GM10847 (cell line): ENCODE data around the gene SLC2A13.
A peak's percentile ranks its signal among the peaks of the same experiment; 100 is the strongest.

Experiments
- POLR2A ChIP-seq: IDR thresholded peaks from 2 replicates; pipeline ENCODE4 v1.6.1; 2011; ENCODE audit not compliant: insufficient read length; ENCODE audit errors: extremely low read depth

The SLC2A13 gene

DNA sequence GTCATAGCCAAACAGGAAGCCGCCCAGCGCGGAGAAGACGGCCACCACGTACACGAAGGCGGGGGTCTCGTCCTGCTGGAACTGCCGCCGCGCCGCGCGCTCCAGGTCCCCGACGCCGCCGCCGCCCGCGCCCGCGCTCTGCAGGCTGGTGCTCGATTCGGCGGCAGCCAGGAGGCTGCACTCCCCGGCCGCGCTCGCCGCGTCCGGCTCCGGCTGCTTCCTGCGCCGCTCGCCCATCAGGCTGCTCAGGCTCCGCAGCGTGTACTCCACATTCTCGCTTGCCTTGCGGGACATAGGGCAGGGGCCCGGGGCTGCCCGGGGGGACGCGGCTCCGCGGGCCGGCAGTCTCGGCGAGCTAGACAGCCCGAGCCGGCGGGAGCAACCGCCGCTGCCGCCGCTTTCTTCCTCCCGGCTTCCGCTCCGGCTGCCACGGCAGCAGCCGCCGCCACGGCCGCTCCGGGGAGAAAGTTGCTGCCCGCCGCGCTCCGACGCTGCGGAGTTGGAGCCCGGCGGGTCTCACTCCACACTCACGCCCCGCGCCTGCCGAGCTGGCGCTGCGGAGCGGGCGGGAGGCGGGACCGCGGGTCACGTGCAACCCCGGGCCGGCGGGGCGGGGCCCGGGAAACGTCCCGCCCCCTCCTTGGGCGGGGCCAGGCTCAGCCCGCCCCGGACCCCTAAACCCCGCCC lies at the start of gene SLC2A13:
Gene SLC2A13, minus strand, starts transcription at position 567 of the 687 bp plus-strand sequence. Its CDS starts 273 bp downstream, at position 294.
- TF ChIP-seq POLR2A = peak; percentile 40

DNA sequence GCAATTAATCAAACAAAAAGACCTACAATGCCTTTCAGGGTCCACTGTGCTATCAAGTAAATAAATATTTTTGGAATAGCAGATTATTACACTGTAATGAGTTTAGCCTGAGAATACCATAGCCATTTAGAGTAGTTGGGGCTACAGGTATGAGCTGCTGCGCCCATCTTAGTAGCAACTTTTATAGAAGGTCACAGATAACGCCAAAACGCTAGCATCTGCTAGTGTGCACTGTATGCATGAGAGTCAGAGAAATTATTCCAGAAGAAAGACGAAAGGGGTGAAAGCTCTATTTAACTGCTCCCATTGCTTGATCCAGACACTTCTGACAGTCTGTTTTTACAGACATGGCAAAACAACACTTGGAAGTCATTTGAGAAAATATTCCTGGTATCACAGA lies 48.5 kb upstream of the SLC2A13 start:
- TF ChIP-seq POLR2A = no peak

DNA sequence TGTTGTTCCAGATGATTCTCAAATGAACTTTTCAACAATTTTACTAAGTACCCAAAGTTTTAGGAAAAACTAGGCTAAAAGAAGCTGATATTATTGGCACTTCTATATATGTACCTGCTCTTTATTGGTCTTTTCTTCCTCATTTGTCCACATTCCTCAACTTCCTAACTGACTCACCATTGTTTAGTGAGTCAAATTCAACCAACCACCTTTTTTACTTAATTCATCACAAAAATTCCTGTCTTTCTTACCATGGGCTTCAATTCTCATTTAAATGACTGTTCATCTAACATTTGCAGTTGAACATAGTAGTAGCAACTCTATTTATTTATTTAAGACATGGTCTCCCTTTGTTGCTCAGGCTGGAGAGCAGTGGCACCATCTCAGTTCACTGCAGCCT lies 47.6 kb upstream of the SLC2A13 start:
- TF ChIP-seq POLR2A = no peak

DNA sequence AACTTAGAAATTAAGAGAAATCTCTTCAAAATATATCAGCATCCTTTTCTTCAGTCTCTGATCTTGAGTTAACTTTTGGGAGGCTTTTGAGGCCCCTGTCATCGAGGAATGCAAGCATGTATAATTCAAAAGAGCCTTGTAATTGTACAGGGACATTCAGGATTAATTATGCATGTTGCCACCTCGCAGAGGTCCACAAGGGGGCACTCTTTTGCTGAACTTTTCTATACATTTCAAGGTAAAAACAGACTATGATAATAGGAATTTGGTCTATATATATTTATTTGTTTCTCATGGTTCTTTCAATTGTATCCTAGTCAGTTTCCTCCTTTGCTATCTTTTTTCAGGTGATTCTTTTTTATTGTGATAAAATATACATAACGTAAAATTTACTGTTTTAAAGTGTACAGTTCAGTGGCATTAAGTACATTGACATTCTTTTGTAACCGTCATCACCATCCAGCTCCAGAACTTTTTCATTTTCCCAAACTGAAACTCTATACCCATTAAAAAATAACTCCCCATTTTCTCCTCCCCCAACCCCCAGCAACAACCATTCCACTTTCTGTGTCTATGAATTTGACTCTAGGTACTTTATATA lies 47.0 kb upstream of the SLC2A13 start:
- no peak for TF ChIP-seq POLR2A

DNA sequence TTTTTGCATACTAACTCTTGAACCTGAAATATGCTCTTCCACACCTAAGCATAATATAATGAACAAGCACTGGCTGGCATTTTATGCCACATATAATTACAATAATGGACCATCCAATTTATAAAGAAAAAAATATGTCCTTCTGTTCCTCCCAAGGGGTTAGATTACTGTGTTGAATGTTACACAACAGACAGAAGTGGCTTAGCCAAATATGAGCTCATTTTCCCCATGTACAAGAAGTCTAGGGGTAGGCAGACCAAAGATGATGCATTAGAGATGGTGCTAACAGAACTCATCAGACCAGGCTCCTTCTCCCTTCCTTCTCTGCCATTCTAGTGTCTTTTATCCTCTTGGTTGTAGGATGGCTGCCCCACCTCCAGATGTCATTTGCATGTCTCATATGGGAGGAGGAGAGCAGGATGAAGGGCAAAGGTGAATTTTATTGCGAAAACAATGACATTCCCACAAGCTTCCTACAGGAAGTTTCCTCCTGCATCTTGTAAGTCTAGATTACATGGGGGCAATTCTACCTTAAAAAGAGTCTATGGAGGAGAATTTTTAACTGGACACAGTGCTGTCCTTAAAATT lies 43.9 kb upstream of the SLC2A13 start:
- TF ChIP-seq POLR2A = no peak

DNA sequence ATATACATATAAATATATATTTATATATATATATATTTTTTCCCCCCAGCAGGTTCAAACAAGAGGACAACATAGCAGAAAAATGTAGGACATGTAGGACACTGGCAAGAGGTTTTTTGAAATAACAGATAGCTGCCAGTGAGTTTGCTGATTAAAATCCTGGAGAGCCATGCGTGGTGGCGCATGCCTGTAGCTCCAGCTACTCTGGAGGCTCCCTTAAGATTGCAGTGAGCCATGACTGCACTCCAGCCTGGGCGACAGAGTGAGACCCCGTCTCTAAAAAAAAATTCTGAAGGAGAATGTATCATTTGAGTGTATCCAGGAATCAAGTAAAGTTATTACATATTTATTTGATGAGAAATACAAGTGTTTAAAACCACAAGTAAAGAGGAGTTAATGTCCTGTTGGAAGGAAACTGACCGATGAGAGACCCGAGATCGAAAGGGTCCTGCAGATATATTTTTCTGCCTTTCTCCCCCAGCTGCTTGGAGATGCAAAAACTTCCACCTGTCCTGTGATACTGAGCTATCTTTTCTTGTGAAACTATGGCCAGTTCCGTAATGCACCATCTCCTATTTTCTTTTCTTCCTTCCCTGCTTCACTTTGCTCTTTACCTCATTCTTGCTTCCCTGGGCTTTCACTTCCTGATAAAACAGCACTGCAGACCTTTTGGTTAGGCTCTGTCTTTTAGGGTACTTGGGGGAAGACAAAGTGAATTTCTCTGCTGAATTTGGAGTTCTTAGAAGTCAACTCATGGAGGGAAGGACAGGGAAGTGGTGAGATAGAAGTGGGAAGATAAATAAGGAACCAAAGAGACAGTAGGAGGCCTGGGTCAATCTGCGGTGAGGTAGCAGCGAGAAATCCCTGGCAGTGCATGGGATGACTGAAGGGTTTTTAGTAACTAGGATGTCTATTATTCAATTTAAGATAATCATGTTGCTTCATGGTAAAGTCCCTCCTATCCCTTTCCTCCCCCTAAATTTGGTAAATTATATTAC lies 41.2 kb upstream of the SLC2A13 start:
- no peak for TF ChIP-seq POLR2A

DNA sequence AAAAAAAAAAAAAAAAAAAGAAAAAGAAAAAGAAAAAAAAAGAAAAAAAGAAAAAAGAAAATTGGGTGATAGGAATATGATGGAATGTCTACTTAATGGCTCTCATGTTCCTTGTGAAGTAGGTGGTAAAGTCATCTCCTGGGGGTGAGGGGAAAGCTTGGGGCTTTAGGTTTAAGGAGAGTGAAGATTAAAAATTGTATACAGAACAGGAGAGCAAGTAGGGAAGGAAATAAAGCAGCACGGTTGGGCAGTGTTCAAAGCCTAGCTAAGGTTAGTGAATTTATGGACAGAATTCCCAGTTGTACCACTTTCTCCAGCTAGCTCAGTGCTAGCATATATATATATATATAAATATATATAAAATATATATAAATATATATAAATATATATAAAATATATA lies 40.0 kb upstream of the SLC2A13 start:
- no peak for TF ChIP-seq POLR2A

DNA sequence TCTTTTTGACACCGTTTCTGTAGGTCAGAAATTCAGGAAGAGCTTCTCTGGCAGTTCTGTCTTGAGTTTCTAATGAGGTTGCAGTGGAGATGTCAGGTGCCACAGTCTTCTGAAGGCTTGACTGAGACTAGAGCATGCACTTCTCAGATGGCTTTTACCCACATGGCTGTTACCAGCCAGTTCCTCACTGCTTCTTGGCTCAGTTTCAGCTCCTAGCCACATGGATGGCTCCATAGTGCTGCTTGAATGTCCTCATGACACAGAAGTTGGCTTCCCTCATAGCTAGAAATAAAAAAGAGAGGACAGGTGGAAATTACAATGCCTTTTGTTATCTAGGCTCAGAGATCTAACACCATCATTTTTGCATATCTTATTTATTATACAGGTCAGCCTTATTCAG lies 38.1 kb upstream of the SLC2A13 start:
- TF ChIP-seq POLR2A = no peak

DNA sequence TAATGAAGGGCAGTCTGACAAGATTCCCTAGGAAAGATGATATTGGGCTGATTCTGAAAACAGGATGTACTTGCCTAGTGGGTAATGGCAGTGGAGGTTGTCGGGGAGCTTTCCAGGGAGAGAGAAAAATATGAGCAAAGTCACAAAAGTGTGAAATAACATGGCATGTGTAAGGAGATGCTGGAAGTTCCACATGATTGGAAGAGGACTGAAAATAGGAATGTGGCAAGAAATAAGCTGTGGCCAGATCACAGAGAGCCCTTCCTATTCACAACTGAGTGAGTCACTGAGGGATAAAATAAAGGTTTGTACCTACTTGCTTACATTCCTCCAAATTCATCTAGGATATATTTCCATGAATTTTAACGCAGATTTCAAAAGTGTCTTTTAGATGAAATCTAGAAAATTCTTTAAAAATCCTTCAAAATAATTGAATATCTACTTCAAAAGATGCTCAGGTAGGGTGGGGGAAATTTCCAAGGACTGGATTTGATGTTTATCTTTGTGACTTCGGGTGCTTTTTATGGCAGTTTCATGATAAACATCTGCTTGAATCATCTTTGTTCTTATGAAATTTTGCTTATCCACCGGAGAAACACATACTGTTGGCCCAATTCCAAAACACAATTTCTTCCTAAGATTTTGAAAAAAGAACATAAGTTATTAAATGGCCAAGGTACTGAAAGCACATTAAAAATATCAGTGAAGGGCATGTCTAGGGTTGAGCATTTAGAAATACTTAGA lies 36.3 kb upstream of the SLC2A13 start:
- TF ChIP-seq POLR2A = no peak

DNA sequence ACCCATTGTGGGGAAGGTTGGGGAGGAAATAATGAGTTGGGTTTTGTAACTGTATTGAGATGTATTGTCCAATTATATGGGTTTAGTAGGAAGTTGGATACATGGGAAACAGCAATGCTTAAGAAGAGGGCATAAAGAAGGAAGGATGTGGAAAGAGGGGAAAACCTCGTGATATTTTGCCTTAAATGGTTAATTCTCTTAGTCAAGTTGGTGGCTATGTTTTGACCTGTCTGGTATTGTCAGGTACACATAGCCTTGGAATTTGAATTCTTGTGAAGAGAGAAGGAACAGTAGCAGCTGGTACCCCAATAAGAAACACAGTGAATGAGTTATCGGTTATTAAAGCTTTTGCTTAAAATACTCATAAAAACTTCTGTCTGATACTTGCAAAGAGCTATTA lies 32.6 kb upstream of the SLC2A13 start:
- TF ChIP-seq POLR2A = no peak

DNA sequence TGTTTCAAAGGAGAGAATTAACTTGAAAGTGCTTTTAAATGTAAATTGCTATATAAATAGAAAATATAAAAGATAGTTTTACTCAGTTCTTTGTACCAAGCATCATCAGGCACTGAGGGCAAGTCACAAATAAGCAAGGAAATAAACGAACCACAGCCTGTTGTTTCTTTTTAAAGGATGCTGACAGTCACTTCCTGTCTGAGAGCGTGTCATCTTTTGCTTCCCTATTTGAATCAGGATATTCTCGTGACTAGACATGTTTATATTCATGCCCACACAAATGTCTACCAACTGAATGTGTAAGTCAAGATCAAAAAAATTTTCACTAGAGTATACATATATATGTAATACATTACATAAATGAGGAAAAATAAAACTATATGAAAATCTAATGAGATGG lies 31.4 kb upstream of the SLC2A13 start:
- TF ChIP-seq POLR2A = no peak

DNA sequence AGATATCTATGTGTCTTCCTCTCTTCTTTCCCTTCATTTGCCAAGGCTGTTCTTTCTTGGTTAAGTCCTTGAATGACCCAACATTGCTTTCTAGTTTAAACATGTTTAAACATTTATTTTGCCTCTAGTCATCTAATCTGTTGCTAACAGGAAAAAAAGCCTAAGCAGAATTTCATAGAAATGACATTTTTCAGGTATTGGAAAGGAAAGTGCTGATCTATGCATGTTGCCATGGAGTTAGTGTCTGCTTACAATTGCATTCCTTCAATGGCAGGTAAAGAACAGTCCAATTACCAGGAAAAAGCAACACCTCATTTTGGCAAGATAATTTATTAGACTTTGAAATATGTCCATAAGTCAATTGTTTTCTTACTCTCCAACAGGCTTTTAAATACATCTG lies 21.5 kb upstream of the SLC2A13 start:
- TF ChIP-seq POLR2A = no peak

DNA sequence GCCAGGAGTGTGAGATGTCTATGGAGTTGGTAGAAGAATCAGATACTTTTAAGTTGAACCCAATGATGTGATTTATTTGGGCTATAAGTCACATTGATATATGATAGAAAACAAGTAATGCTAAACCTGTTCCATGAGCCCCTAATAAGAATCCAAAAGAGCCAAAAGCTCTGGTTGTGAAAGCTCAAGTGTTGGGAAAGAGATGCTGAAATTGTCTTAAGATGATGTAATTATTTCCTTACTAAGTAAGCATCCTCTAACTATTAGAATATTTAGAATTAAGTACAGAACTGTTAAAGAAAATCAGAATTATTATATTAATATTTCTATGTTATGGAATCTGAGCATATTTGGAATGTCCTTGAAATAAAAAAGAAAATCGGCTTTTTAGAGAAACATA lies 17.6 kb upstream of the SLC2A13 start:
- no peak for TF ChIP-seq POLR2A

DNA sequence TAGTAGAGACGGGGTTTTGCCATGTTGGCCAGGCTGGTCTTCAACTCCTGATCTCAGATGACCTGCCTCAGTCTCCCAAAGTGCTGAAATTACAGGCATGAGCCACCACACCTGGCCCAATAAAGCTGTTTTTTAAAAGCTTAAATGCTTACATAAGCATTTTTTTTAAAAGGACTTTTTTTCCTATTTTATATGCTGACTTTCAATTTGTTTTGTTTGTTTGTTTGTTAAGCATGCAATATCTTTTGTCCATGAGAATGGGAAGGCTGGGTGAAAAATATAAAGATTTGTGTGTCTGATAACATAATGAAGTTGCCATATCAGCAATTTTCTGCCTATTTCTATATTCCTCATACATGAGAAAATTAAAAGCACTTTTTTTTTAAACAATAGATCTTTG lies 17.0 kb upstream of the SLC2A13 start:
- TF ChIP-seq POLR2A = no peak

DNA sequence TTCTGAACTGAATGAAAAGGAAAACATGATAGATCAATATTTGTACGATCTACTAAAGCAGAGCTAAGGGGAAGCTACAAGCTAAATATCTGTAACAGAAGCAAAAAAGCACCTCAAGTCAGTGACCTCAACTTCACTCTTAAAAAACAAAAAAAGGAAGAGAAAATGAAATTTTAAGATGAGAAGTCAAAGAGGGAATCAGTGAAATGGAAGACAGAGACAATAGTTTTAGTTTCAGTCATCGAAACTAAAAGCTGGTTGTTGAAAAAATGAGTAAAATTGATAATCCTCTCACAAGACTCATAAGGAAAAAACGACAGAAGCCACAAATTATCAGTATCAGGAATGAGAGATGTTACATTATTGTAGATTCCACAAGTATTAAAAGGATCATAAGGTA lies 11.9 kb upstream of the SLC2A13 start:
- no peak for TF ChIP-seq POLR2A
